HUES6 (cell line): ENCODE data around the gene CHSY1.

Source experiments
- H3K27ac ChIP-seq: 2 replicates; pipeline ENCODE4 v1.7.0; 2013; ENCODE audit warnings: low read depth, mild to moderate bottlenecking, low read length, inconsistent platforms
- H3K27me3 ChIP-seq: 2 replicates; pipeline ENCODE4 v1.6.1; 2013; ENCODE audit warnings: low read length; ENCODE audit not compliant: control insufficient read depth, insufficient read depth
- H3K36me3 ChIP-seq: 2 replicates; pipeline ENCODE4 v1.6.1; 2013; ENCODE audit warnings: low read length; ENCODE audit not compliant: control insufficient read depth, insufficient read depth
- H3K4me1 ChIP-seq: 2 replicates; pipeline ENCODE4 v1.6.1; 2013; ENCODE audit warnings: low read length; ENCODE audit not compliant: control insufficient read depth, insufficient read depth
- H3K4me3 ChIP-seq: 2 replicates; pipeline ENCODE4 v1.5.1; 2013; ENCODE audit warnings: low read depth, low read length
- H3K9ac ChIP-seq: one replicate; pipeline ENCODE4 v1.6.1; 2013; ENCODE audit warnings: mild to moderate bottlenecking, low read length
- H3K9me3 ChIP-seq: 2 replicates; pipeline ENCODE4 v1.6.1; 2013; ENCODE audit warnings: low read depth, low read length; ENCODE audit not compliant: control insufficient read depth, insufficient read depth

Gene CHSY1

GRCh38 chr15:101206176-101206591 is 45.7 kb downstream of the CHSY1 start:
- H3K27me3 ChIP-seq, result no peaks in the 10 kb centered on the region
- peaks cover 14% of the 10 kb centered on the region for H3K4me1 ChIP-seq
- no peaks in the 10 kb centered on the region for H3K9me3 ChIP-seq
- peaks cover 5% of the 10 kb centered on the region; the same call in 1 of the 2 replicates for H3K36me3 ChIP-seq
- no peak overlapping the region for H3K4me3 ChIP-seq
- H3K9ac ChIP-seq, result no peak overlapping the region
- H3K27ac ChIP-seq, result no peak overlapping the region

- no peak overlapping the region for H3K9ac ChIP-seq
These were observed 46.9 kb downstream of the CHSY1 start for GRCh38 chr15:101204739-101205535.

GRCh38 chr15:101203607-101204189 is 48.1 kb downstream of the CHSY1 start:
- peaks cover 31% of the 10 kb centered on the region for H3K4me1 ChIP-seq
- H3K4me3 ChIP-seq, result no peak overlapping the region
- H3K9me3 ChIP-seq, result no peaks in the 10 kb centered on the region
- H3K27me3 ChIP-seq, result no peaks in the 10 kb centered on the region
- H3K9ac ChIP-seq, result no peak overlapping the region
- peaks cover 5% of the 10 kb centered on the region; the same call in 1 of the 2 replicates for H3K36me3 ChIP-seq
- H3K27ac ChIP-seq, result no peak overlapping the region

More at GRCh38 chr15:101204739-101205535, 46.9 kb downstream of the CHSY1 start:
- Histone ChIP-seq H3K9me3 (no peaks in the 10 kb centered on the region), H3K27ac (no peak overlapping the region), H3K27me3 (no peaks in the 10 kb centered on the region), H3K36me3 (peaks cover 5% of the 10 kb centered on the region; the same call in 1 of the 2 replicates), H3K4me1 (peaks cover 20% of the 10 kb centered on the region), H3K4me3 (no peak overlapping the region)

- Histone ChIP-seq H3K9ac (no peak overlapping the region), H3K4me1 (peaks cover 37% of the 10 kb centered on the region), H3K36me3 (peaks cover 5% of the 10 kb centered on the region; the same call in 1 of the 2 replicates), H3K27me3 (no peaks in the 10 kb centered on the region), H3K9me3 (no peaks in the 10 kb centered on the region), H3K27ac (no peak overlapping the region), H3K4me3 (no peak overlapping the region)
These were observed 48.7 kb downstream of the CHSY1 start for GRCh38 chr15:101203029-101203573.

- Histone ChIP-seq H3K36me3 (peaks cover 5% of the 10 kb centered on the region; the same call in 1 of the 2 replicates), H3K27ac (no peak overlapping the region), H3K27me3 (no peaks in the 10 kb centered on the region), H3K9me3 (no peaks in the 10 kb centered on the region), H3K4me3 (no peak overlapping the region; the same call in 1 of the 2 replicates), H3K9ac (no peak overlapping the region), H3K4me1 (peaks cover 40% of the 10 kb centered on the region)
These were observed 50.3 kb downstream of the CHSY1 start for GRCh38 chr15:101201411-101202174.

GRCh38 chr15:101200181-101200580 is 51.7 kb downstream of the CHSY1 start:
- Histone ChIP-seq H3K9ac (no peak overlapping the region), H3K36me3 (no peaks in the 10 kb centered on the region; the same call in 1 of the 2 replicates), H3K27me3 (no peaks in the 10 kb centered on the region), H3K27ac (no peak overlapping the region), H3K4me3 (no peak overlapping the region), H3K4me1 (peaks cover 40% of the 10 kb centered on the region), H3K9me3 (no peaks in the 10 kb centered on the region)

GRCh38 chr15:101198800-101199199 is 53.0 kb downstream of the CHSY1 start:
- H3K4me3 ChIP-seq, result no peak overlapping the region
- H3K9ac ChIP-seq, result no peak overlapping the region
- no peaks in the 10 kb centered on the region for H3K9me3 ChIP-seq
- peaks cover 48% of the 10 kb centered on the region for H3K4me1 ChIP-seq
- H3K27me3 ChIP-seq, result no peaks in the 10 kb centered on the region
- H3K36me3 ChIP-seq, result peaks cover under 1% of the 10 kb centered on the region; the same call in 1 of the 2 replicates
- H3K27ac ChIP-seq, result no peak overlapping the region

GRCh38 chr15:101198031-101198575 is 53.7 kb downstream of the CHSY1 start:
- Histone ChIP-seq H3K27ac (no peak overlapping the region), H3K9ac (no peak overlapping the region), H3K4me3 (no peak overlapping the region), H3K36me3 (peaks cover 5% of the 10 kb centered on the region), H3K4me1 (peaks cover 55% of the 10 kb centered on the region), H3K27me3 (no peaks in the 10 kb centered on the region), H3K9me3 (no peaks in the 10 kb centered on the region)

GRCh38 chr15:101194546-101195125 is 57.2 kb downstream of the CHSY1 start:
- Histone ChIP-seq H3K4me3 (no peak overlapping the region), H3K4me1 (peaks cover 57% of the 10 kb centered on the region), H3K36me3 (peaks cover 7% of the 10 kb centered on the region), H3K9ac (no peak overlapping the region), H3K27me3 (no peaks in the 10 kb centered on the region), H3K9me3 (no peaks in the 10 kb centered on the region), H3K27ac (no peak overlapping the region)

- no peaks in the 10 kb centered on the region for H3K27me3 ChIP-seq
- H3K9me3 ChIP-seq, result no peaks in the 10 kb centered on the region
- peaks cover 7% of the 10 kb centered on the region for H3K36me3 ChIP-seq
- H3K4me1 ChIP-seq, result peaks cover 59% of the 10 kb centered on the region
- H3K4me3 ChIP-seq, result no peak overlapping the region
- no peak overlapping the region for H3K9ac ChIP-seq
- no peak overlapping the region for H3K27ac ChIP-seq
These were observed 57.9 kb downstream of the CHSY1 start for GRCh38 chr15:101193806-101194545.
